SU-DHL-6 (cell line): ENCODE results near the gene HNF1B.

Source experiments
- EZH2phosphoT487 ChIP-seq: fragments of 200-600 bp; sonication (generic), shearing (Covaris generic); conservative IDR thresholded peaks from 2 replicates; pipeline ENCODE4 v1.6.1; 2018; ENCODE audit warnings: mild to moderate bottlenecking, antibody characterized with exemption, low read length, moderate library complexity, mixed read lengths
- TF ChIP-seq, protein P1 (sequence below): fragments of 200-600 bp; sonication (generic); IDR thresholded peaks from one replicate; pipeline ENCODE4 v1.5.1; 2017; ENCODE audit warnings: antibody characterized with exemption, mild to moderate bottlenecking, low read length, moderate library complexity; ENCODE audit not compliant: insufficient read depth, poor library complexity, severe bottlenecking

DNA sequence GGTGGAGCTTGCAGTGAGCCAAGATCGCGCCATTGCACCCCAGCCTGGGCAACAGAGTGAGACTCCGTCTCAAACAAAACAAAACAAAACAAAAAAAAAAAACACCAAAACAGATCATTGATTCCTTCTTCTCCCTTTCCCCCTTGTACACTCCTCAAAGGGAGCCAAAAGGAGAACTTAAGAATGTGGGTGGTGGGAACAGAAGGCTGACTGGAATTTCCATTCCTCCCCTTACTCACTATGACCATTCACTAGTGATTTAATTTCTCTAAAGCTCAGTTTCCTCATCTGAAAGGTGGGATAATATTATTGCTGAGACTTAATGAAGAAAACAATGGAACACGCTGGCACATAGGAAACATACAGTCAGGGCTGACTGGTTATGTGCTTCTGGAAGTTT is 17.1 kb upstream of the HNF1B start:
- TF ChIP-seq, protein P1, sequence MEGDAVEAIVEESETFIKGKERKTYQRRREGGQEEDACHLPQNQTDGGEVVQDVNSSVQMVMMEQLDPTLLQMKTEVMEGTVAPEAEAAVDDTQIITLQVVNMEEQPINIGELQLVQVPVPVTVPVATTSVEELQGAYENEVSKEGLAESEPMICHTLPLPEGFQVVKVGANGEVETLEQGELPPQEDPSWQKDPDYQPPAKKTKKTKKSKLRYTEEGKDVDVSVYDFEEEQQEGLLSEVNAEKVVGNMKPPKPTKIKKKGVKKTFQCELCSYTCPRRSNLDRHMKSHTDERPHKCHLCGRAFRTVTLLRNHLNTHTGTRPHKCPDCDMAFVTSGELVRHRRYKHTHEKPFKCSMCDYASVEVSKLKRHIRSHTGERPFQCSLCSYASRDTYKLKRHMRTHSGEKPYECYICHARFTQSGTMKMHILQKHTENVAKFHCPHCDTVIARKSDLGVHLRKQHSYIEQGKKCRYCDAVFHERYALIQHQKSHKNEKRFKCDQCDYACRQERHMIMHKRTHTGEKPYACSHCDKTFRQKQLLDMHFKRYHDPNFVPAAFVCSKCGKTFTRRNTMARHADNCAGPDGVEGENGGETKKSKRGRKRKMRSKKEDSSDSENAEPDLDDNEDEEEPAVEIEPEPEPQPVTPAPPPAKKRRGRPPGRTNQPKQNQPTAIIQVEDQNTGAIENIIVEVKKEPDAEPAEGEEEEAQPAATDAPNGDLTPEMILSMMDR = no peak
- no peak for TF ChIP-seq EZH2phosphoT487
